GM23338 (cell line): ENCODE results near the gene COL6A3.

Experiments
- CREB1 ChIP-seq: fragments of 250-450 bp; sonication (Bioruptor Pico); IDR thresholded peaks from 2 replicates; pipeline ENCODE4 v1.5.0; 2020; ENCODE audit warnings: low read depth, mild to moderate bottlenecking, moderate library complexity
- CTCF ChIP-seq, 2 experiments: fragments of 200-600 bp in 1 of 2; sonication (generic) in 1 of 2; conservative IDR thresholded peaks; 2 replicates each; pipeline versions ENCODE4 v1.5.1 to v1.6.1; 2016 to 2017; ENCODE audit warnings: antibody characterized with exemption in 2 of 2, low read depth in 2 of 2, mild to moderate bottlenecking in 2 of 2, moderate library complexity in 1 of 2
- ETS1 ChIP-seq: IDR thresholded peaks from 2 replicates; pipeline ENCODE4 v1.6.1; 2016; ENCODE audit warnings: antibody characterized with exemption
- EZH2 ChIP-seq: fragments of 200-600 bp; sonication (generic); IDR thresholded peaks from one replicate; pipeline ENCODE4 v1.8.0; 2017; ENCODE audit warnings: antibody characterized with exemption, mild to moderate bottlenecking, low read depth; ENCODE audit not compliant: unreplicated experiment
- EZH2phosphoT487 ChIP-seq: fragments of 200-600 bp; sonication (generic); IDR thresholded peaks from one replicate; pipeline ENCODE4 v1.8.1; 2018; ENCODE audit warnings: antibody characterized with exemption; ENCODE audit not compliant: unreplicated experiment
- JUNB ChIP-seq: IDR thresholded peaks from one replicate; pipeline ENCODE4 v1.6.1; 2016; ENCODE audit warnings: antibody characterized with exemption; ENCODE audit not compliant: unreplicated experiment
- NANOG ChIP-seq: IDR thresholded peaks from 2 replicates; pipeline ENCODE4 v1.6.1; 2016; ENCODE audit warnings: antibody characterized with exemption, borderline replicate concordance
- POLR2AphosphoS5 ChIP-seq: IDR thresholded peaks from 2 replicates; pipeline ENCODE4 v1.6.1; 2016; ENCODE audit warnings: antibody characterized with exemption, low read depth
- REST ChIP-seq: IDR thresholded peaks from one replicate; pipeline ENCODE4 v1.6.1; 2018; ENCODE audit warnings: antibody characterized with exemption; ENCODE audit not compliant: unreplicated experiment
- STAT1 ChIP-seq: IDR thresholded peaks from one replicate; pipeline ENCODE4 v1.6.1; 2016; ENCODE audit warnings: antibody characterized with exemption; ENCODE audit not compliant: unreplicated experiment
- ZNF114 ChIP-seq: fragments of 250-450 bp; sonication (Bioruptor Pico); IDR thresholded peaks from 2 replicates; pipeline ENCODE4 v1.5.0; 2020; ENCODE audit warnings: mild to moderate bottlenecking, moderate library complexity
- ZNF331 ChIP-seq: fragments of 250-450 bp; sonication (Bioruptor Pico); IDR thresholded peaks from 2 replicates; pipeline ENCODE4 v1.5.0; 2020; ENCODE audit warnings: low read depth, mild to moderate bottlenecking, moderate library complexity
- ZNF462 ChIP-seq: fragments of 250-450 bp; sonication (Bioruptor Pico); IDR thresholded peaks from 2 replicates; pipeline ENCODE4 v1.5.0; 2020; ENCODE audit warnings: mild to moderate bottlenecking, moderate library complexity

GRCh38 chr2:237306083-237306786 lies 107.7 kb downstream of the COL6A3 start:
- TF ChIP-seq POLR2AphosphoS5, result no peak
- no peak for TF ChIP-seq CTCF (conservative IDR thresholded peaks at IDR 0.05; ENCODE audit: low read depth in 2 of 2)
- TF ChIP-seq CREB1 (CRISPR knock-in tag), result no peak
- no peak for TF ChIP-seq EZH2
- TF ChIP-seq EZH2phosphoT487, result no peak
- TF ChIP-seq ETS1, result no peak
- no peak for TF ChIP-seq JUNB
- no peak for TF ChIP-seq NANOG
- TF ChIP-seq REST, result no peak
- no peak for TF ChIP-seq STAT1
- no peak for TF ChIP-seq ZNF114 (CRISPR knock-in tag)
- TF ChIP-seq ZNF331 (CRISPR knock-in tag), result no peak
- TF ChIP-seq ZNF462 (CRISPR knock-in tag), result no peak
